Heart right ventricle (tissue), 16 donors: ENCODE measurements around the gene SURF4. TPM values are rescaled to one million over a fixed set of nuclear protein-coding genes. Genes with fewer than 3 reads are reported as not detected.
A peak's percentile ranks its signal among the peaks of the same experiment; 100 is the strongest.

Experiments used
- ATAC-seq, 8 donors: fragments of 200-7000 bp; cut with Tn5 transposase; one replicate each; pipeline ENCODE4 v1.9.1; 2020; ENCODE audit warnings: mild to moderate bottlenecking in 8 of 8, moderate library complexity in 8 of 8, moderate number of reproducible peaks in 1 of 8
- DNase-seq, 2 donors: peaks; one replicate each; pipeline ENCODE4 v3.0.0-alpha.2; 2020
- H3K27ac ChIP-seq, 10 donors: fragments of 200-600 bp; sonication (generic) in 2 of 10; one replicate each; pipeline versions ENCODE4 v1.5.0 to v1.8.0; 2020 to 2022; ENCODE audit warnings: mild to moderate bottlenecking in 3 of 10
- H3K27me3 ChIP-seq, 7 donors: fragments of 200-600 bp; one replicate each; pipeline ENCODE4 v1.8.0; 2021 to 2022; ENCODE audit warnings: mild to moderate bottlenecking in 2 of 7
- H3K36me3 ChIP-seq, 9 donors: fragments of 200-600 bp; sonication (generic) in 1 of 9; one replicate each; pipeline versions ENCODE4 v1.5.0 to v1.8.0; 2020 to 2022; ENCODE audit warnings: mild to moderate bottlenecking in 2 of 9
- H3K4me1 ChIP-seq, 9 donors: fragments of 200-600 bp; sonication (generic) in 1 of 9; one replicate each; pipeline versions ENCODE4 v1.5.0 to v1.8.0; 2020 to 2022; ENCODE audit warnings: mild to moderate bottlenecking in 4 of 9
- H3K4me3 ChIP-seq, 10 donors: fragments of 200-600 bp; sonication (generic) in 2 of 10; one replicate each; pipeline versions ENCODE4 v1.5.0 to v1.8.0; 2020 to 2022; ENCODE audit warnings: mild to moderate bottlenecking in 7 of 10, moderate library complexity in 2 of 10
- H3K9me3 ChIP-seq, 11 donors: fragments of 200-600 bp in 10 of 11; sonication (generic) in 2 of 11; one replicate each; pipeline versions ENCODE4 v1.5.0 to v1.8.0; 2013 to 2022; ENCODE audit warnings: mild to moderate bottlenecking in 2 of 11, control low read depth in 1 of 11, moderate library complexity in 1 of 11
- WGBS, 2 donors: extraction: QIAGEN DNeasy Blood & Tissue Kit; methylation state at CpG; one replicate each; pipeline ENCODE4 v1.1.7; 2013; ENCODE audit warnings: inconsistent platforms in 1 of 2; 5-methylcytosine and 5-hydroxymethylcytosine counted together
- intact Hi-C, 10 donors: fragments of 100-400 bp; cut with DNase I; formaldehyde crosslinking; loops; one replicate each; pipeline versions ENCODE4 v1.11.1 to v1.14.2; 2022
- polyA plus RNA-seq, 2 donors: library from polyadenylated mRNA; stranded (reverse); fragments of 200-250 nt; gene quantifications; one replicate each; pipeline ENCODE4 v1.2.3, GENCODE V29; 2013
- total RNA-seq, 10 donors: library from RNA; stranded (reverse); fragmentation: NEBNext Ultra II Directional in 3 of 10; extraction: Animal tissue kit (Norgen Biotek cat#: 25700) in 3 of 10; gene quantifications; one replicate each; pipeline versions ENCODE4 v1.2.1 to v1.2.4, GENCODE V29; 2021 to 2023
- TF ChIP-seq, protein P1 (sequence below), 9 donors: fragments of 200-600 bp; sonication (generic) in 2 of 9; IDR thresholded peaks; one replicate each; pipeline versions ENCODE4 v1.5.0 to v1.8.0; 2021 to 2022; ENCODE audit warnings: antibody characterized with exemption in 9 of 9, mild to moderate bottlenecking in 5 of 9, moderate library complexity in 1 of 9
- donor health status: Arrhythmogenic right ventricular cardiomyopathy.
- donor health status: ischemic (EF 13 %, LVEDD 7.1; RV severe dilation, severe dysfunction).
- donor health status: healthy with polysubstance abuse.
- donor health status: DM: no; HTN: yes; CAD: no.
- donor health status: DM: no; HTN: no; CAD: no.
- donor health status: ischemic (EF 25% LVEDD 6.9; RV normal size, moderate dysfunction).
- donor health status: ischemic (EF 25% LVEDD 5.7; RV mildly dilated, moderate dysfunction).
- donor health status: healthy.
- donor health status: DM: yes; HTN: yes; CAD: no.
- donor health status: Ischemic cardiomyopathy.
- donor health status: ischemic (EF 35%, LVEDD 5.7; RV mildly dilated, moderate dysfunction).
- donor health status: nonischemic (EF 11% LVEDD 7.7; RV severe dilation, severe dysfunction).
- donor health status: DM: yes; HTN: yes; CAD: no.
- donor health status: PGD.
- donor health status: ischemic (EF 29% LVEDD 5.4; RV normal size, mild dysfunction).
- donor health status: nonischemic (EF 23%, LVEDD 6.1; RV moderate dilation, normal function).

The SURF4 gene
- total and polyA plus RNA-seq, 12 donors = 21.5 to 113 (median 64.2) TPM

DNA sequence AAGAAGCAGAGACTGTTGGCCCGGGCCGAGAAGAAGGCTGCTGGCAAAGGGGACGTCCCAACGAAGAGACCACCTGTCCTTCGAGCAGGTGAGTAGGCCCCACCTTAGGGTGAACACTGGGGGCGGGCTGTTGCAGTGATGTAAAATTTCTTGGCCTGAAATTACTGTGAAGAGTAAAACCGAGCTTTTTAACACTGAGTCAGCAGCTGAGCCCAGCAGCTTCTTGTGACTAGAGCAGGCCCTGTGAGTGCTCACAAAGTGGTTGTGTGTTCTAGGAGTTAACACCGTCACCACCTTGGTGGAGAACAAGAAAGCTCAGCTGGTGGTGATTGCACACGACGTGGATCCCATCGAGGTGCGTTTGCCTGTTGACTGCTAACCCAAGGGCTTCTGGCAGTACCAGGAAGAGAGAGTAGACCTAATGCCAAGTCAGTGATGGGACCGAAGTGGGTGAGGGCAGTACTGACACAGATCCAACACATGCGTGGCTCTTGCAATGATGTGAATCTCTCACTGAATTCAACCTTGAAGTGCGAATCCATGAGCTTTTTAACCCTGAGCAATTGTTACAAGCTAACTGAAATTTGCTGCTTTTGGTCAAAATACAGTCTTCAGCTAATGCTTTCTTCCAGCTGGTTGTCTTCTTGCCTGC lies 25.8 kb downstream of the SURF4 start:
- H3K27ac ChIP-seq = peak overlapping the region in 1 of 10 donors; percentile 20
- intact Hi-C loops = loop anchor here in 4 of 10 donors (2.0 to 10.0 kb wide), 4 partner anchors 25 to 135 kb away; partner anchors contain the start of genes CACFD1 (in 1 of the 4) and REXO4 (in 1 of the 4)
- DNase-seq (no peak), ATAC-seq (no peak)
- TF ChIP-seq, protein P1, sequence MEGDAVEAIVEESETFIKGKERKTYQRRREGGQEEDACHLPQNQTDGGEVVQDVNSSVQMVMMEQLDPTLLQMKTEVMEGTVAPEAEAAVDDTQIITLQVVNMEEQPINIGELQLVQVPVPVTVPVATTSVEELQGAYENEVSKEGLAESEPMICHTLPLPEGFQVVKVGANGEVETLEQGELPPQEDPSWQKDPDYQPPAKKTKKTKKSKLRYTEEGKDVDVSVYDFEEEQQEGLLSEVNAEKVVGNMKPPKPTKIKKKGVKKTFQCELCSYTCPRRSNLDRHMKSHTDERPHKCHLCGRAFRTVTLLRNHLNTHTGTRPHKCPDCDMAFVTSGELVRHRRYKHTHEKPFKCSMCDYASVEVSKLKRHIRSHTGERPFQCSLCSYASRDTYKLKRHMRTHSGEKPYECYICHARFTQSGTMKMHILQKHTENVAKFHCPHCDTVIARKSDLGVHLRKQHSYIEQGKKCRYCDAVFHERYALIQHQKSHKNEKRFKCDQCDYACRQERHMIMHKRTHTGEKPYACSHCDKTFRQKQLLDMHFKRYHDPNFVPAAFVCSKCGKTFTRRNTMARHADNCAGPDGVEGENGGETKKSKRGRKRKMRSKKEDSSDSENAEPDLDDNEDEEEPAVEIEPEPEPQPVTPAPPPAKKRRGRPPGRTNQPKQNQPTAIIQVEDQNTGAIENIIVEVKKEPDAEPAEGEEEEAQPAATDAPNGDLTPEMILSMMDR (IDR thresholded peaks at IDR 0.05) = no peak
- WGBS, 2 donors = 83 to 84% methylated on average over 15 of the region's 15 CpGs
- H3K4me3 ChIP-seq = peak overlapping the region in 2 of 10 donors; percentile 86 to 100
- no peaks in the 10 kb centered on the region for H3K27me3 ChIP-seq
- H3K4me1 ChIP-seq = peaks cover 5 to 39% (median 36%) of the 10 kb centered on the region in 9 donors
- no peaks in the 10 kb centered on the region for H3K9me3 ChIP-seq
- peaks cover 0 to 73% (median 37%) of the 10 kb centered on the region in 9 donors for H3K36me3 ChIP-seq

DNA sequence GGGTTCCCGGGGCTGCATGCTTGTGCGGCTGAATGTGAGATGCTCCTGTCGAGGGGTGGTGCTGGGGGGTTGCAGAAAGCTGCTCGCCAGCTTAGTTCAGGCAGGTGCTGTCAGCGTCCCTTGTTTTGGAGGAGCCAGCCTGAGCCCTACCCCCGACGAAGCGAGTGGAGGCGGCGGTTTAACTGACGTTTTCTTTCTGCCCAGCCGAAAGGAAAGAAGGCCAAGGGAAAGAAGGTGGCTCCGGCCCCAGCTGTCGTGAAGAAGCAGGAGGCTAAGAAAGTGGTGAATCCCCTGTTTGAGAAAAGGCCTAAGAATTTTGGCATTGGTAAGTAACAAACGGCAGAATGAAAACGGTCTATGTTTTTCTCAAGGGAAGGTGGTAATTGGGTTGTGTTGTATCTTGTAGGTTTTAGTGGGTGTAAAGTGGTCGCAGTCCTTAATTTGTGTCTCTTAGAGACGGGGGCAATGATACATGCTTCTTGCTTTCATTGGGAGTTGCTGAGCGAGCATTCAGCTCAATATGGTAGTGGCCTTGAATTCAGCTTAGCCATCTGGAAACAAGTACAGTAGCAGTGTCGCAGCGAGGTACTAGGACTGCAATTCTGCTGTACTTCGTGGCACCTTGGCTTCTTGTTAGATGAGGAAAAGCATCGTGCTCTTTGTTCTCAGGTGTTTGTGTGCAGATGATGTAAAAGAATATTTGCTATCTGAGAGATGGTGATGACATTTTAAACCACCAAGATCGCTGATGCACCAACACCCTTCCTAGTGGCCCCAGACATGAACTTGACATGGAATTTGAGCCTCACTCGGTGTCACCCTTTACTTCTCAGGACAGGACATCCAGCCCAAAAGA lies 26.9 kb downstream of the SURF4 start:
- Histone ChIP-seq H3K4me3 (peak overlapping the region; percentile 71 to 100 (median 96)), H3K27ac (peak overlapping the region; percentile 52 to 99 (median 90)), H3K27me3 (no peaks in the 10 kb centered on the region), H3K36me3 (peaks cover 0 to 76% (median 42%) of the 10 kb centered on the region in 9 donors), H3K9me3 (no peaks in the 10 kb centered on the region), H3K4me1 (peaks cover 5 to 34% (median 30%) of the 10 kb centered on the region in 9 donors)
- TF ChIP-seq, protein P1 (IDR thresholded peaks at IDR 0.05) = no peak
- DNase-seq = no peak
- WGBS, 2 donors = 14 to 17% methylated on average over 25 of the region's 25 CpGs
- intact Hi-C loops = loop anchor here in 3 of 10 donors (2.0 to 10.0 kb wide), 3 partner anchors 26 to 136 kb away; partner anchors contain the start of gene CACFD1 (in 1 of the 3)
- peak in 1 of 8 donors; percentile 1 for ATAC-seq

DNA sequence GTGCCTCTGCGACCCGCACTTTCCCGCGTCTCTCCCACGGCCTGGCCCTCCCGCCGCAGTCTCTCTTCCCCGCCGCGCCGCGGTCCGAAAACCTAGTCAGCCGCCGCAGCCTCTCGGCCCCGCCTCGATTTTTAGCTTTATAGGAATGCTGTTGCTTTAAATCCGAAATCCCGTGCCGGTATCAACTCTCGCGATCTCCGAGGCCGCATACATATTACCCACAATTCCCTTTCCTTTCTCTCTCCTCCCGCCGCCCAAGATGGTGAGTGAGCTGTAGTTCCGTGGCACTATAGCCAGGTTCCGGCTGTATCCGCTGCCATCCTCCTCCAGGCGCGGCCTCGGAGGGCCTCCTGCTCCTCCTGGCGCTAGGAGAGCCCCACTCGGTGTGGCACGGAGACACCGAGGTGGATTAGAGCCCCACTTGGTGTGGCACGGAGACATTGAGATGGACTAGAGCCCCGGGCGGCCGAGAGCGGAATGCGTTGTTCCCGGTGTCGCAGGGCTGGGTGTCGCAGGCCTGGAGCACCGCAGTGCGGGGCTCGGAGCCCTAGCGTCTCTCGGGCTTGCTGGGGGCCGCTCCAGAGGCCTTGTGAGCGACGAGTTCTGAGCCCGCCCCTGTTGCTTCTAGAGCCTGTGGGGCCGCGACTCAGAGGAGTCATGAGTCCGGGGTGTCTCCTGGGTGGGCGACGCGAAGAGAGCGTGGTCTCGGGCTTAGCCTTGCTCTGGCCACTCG lies 27.7 kb downstream of the SURF4 start, which contains the start of the genes MED22 and RPL7A:
TSS of gene MED22 (minus strand) at position 147 of the 733 bp plus-strand sequence. CDS start 1,469 bp downstream, outside the sequence.
TSS of gene RPL7A (plus strand) at position 234 of the 733 bp plus-strand sequence. CDS start at position 260, 26 bp downstream.
- peak within 1 kb of the TSS; percentile 71 to 100 (median 96) for H3K4me3 ChIP-seq
- 0% methylated on average over 62 to 64 of the region's 64 CpGs for WGBS, 2 donors
- H3K27ac ChIP-seq = peak within 1 kb of the TSS; percentile 52 to 99 (median 90)
- H3K27me3 ChIP-seq = no peaks in the 10 kb centered on the region
- no peaks in the 10 kb centered on the region for H3K9me3 ChIP-seq
- intact Hi-C loops = loop anchor here in 3 of 10 donors (2.0 to 10.0 kb wide), 3 partner anchors 27 to 137 kb away; partner anchors contain the start of gene CACFD1 (in 1 of the 3)
- H3K36me3 ChIP-seq = peaks cover 0 to 76% (median 48%) of the 10 kb centered on the region in 9 donors
- TF ChIP-seq, protein P1 (IDR thresholded peaks at IDR 0.05) = peak in 2 of 9 donors; percentile 9 to 19
- peak; percentile 91 to 96 for DNase-seq
- peaks cover 5 to 34% (median 30%) of the 10 kb centered on the region in 9 donors for H3K4me1 ChIP-seq
- peak; percentile 85 to 95 (median 92) for ATAC-seq
